NCI-H345 treated with DMSO at 0.1 percent for 48 hours (cell line): ENCODE results near the gene PDCD7.
"Not testable (repeated sequence)": the region's sequence is repeated elsewhere in the genome, so short reads cannot be mapped to it uniquely, and the experiment has no call there.

Experiments used
- DNase-seq: peaks from one replicate; lab custom pipeline; 2025; ENCODE audit not compliant: unreplicated experiment; lab: John Stamatoyannopoulos, UW

Gene PDCD7

DNA sequence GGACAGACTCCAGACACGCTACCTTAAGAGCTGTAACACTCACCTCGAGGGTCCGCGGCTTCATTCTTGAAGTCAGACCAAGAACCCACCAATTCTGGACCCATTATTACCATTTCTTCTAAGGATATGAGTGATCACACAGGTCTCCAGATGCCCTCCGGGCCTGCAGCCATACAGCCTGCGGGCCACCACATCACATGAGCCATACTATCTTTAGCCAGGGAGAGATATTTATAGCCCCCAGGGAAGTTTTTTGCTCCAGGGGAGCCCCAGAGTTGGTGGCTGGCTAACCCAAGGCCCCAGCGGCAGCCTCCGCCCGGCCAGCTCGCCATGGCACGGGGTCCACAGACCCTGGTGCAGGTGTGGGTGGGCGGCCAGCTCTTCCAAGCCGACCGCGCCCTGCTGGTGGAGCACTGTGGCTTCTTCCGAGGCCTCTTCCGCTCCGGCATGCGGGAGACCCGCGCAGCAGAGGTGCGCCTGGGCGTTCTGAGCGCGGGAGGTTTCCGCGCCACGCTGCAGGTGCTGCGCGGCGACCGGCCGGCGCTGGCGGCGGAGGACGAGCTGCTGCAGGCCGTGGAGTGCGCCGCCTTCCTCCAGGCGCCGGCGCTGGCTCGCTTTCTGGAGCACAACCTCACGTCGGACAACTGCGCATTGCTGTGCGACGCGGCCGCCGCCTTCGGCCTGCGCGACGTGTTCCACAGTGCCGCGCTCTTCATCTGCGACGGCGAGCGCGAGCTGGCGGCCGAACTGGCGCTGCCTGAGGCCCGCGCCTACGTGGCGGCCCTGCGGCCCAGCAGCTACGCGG lies 56.9 kb downstream of the PDCD7 start, which contains the start of gene KBTBD13:
KBTBD13 (plus strand) TSS at position 261 of the 805 bp plus-strand sequence; CDS start at position 331, 70 bp downstream.
- DNase-seq: no peak

DNA sequence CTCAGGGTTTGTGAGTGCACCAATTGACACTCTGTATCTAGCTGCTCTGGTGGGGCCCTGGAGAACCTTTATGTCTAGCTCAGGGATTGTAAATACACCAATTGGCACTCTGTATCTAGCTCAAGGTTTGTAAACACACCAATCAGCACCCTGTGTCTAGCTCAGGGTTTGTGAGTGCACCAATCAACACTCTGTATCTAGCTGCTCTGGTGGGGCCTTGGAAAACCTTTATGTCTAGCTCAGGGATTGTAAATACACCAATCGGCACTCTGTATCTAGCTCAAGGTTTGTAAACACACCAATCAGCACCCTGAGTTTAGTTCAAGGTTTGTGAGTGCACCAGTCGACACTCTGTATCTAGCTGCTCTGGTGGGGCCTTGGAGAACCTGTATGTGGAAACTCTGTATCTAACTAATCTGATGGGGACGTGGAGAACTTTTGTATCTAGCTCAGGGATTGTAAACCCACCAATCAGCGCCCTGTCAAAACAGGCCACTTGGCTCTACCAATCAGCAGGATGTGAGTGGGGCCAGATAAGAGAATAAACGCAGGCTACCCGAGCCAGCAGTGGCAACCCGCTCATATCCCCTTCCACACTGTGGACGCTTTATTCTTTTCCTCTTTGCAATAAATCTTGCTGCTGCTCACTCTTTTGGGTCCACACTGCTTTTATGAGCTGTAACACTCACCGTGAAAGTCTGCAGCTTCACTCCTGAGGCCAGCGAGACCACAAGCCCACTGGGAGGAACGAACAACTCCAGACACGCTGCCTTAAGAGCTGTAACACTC lies 57.8 kb downstream of the PDCD7 start:
- not testable (repeated sequence) for DNase-seq

DNA sequence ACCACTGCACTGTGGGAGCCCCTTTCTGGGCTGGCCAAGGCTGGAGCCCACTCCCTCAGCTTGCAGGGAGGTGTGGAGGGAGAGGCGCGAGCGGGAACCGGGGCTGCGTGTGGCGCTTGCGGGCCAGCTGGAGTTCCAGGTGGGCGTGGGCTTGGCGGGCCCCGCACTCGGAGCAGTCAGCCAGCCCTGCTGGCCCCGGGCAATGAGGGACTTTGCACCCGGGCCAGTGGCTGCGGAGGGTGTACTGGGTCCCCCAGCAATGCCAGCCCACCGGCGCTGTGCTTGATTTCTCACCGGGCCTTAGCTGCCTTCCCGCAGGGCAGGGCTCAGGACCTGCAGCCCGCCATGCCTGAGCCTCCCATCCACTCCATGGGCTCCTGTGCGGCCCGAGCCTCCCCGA lies 58.7 kb downstream of the PDCD7 start:
- DNase-seq: not testable (repeated sequence)

DNA sequence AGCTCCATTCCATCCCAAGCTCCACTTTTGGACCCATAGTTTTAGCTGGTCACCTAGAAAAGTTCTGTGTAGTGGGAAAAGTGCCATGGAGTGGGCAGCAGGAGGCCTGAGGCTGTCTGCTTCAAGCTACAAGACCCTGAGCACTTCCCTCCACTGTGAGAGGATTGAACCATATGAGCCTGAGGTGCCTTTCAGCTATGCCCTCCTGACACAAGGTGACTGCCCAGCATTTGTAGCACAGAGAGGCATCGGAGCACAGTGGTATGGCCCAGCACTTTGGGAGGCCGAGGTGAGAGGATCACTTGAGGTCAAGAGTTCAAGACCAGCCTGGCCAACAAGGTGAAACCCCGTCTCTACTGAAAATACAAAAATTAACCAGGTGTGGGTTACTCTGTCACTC lies 61.0 kb downstream of the PDCD7 start:
- no peak for DNase-seq

DNA sequence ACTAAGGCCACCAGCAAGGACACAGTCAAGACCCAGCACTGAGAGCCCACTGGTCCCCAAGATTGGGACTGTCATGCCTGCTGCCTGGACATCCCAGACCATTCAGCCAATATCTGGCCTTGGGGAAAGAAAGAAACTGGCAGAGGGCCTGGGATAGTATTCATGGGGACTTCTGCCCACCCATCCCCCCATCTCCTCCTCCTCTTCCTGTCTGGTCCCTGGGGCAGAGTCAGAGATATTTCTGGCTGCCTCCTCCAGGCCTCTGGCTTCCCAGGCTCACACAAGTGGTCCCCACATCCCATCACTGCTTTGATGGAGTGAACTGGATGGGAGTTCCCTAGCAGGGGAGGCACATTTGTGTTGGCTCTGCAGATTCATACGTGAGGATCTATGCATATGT lies 61.6 kb downstream of the PDCD7 start:
- DNase-seq: no peak

DNA sequence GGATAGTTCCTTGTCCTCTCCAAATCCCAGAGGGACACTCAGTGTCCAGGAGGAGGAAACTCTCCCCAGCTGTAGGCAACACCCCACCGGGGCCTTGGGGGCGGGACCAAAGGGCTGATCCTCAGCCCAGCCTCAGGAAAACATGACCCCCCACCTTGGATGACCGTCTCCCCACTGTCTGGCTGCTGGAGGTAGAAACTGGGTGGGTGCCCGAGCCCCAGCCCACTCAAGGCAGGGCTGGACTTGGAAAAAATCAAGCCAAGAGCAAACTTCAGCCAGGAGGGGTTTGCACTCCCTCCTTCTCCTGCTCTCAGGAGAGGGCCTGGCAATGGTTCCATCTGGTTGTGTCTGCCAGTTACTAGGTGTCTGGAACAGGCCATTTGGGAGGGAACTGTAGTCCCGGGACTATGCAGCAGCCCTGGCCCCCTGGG lies 62.2 kb downstream of the PDCD7 start:
- no peak for DNase-seq

DNA sequence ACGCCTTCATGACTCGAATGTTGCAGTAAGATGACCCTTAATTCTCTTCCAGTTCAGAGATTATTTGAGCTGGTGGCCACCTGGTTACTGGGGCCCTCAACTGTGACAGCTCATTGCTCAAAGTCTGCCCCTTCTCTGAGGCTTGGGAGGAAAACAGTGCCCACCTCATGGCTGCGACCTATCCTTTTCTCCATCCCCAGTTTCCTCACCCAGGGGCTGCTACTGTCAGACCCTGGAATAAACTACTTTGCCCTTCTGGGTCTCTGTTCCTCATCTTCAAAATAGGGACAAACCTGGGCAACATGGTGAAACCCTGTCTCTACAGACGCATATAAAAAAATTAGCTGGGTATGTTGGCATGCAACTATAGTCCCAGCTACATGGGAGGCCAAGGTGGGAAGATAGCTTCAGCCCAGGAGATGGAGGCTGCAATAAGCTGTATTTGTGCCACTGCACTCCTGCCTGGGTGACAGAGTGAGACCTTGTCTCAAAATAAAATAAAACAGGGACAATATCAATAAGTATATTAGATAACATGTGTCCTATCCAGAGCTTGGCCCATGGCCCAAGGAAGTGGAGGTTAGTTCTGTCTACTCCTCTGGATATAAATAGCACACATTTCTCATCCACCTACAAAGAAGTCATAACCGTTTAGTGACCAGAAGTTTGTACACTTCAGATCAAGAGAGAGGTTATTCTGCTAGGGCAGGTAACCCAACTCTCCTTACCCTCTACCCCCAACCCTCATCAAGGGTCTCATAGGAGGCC lies 63.6 kb downstream of the PDCD7 start:
- no peak for DNase-seq

DNA sequence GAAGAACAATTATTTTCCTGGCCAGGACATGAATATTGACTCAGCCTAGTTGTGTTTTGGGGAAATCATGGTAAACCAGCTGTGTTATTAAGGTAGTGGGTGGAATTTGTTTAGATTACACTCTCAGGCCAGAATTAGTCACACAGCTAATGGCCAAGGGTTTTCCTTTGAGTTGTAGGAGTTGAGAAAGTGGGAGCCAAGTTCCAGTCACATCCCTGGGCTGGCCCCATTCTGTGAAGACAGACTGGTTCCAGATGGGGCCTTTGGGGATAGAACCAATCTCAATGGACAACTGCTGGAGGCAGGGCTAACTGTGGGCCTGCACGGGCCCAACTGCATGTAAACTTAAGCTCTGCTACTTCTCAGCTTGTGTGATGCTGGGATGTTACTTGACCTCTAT lies 64.4 kb downstream of the PDCD7 start:
- DNase-seq: no peak

DNA sequence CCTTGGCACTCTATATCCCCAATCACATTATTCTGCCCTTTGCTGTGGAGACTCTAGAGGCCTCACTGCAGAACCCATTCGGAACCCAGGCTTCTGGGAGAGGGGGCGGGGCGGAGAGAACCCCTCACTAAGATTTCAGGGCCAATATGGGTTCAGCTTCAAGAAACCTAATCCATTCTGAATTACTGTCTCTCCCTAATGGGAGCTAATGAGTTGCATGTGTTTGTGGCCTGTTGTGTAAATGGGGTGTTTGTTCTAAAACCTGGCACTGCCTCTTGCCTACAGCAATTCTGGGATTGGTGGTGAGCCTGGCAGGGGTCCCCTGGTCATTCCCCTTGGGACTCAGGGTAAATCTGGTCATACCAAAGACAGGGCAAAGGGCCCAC lies 65.2 kb downstream of the PDCD7 start:
- DNase-seq: no peak

DNA sequence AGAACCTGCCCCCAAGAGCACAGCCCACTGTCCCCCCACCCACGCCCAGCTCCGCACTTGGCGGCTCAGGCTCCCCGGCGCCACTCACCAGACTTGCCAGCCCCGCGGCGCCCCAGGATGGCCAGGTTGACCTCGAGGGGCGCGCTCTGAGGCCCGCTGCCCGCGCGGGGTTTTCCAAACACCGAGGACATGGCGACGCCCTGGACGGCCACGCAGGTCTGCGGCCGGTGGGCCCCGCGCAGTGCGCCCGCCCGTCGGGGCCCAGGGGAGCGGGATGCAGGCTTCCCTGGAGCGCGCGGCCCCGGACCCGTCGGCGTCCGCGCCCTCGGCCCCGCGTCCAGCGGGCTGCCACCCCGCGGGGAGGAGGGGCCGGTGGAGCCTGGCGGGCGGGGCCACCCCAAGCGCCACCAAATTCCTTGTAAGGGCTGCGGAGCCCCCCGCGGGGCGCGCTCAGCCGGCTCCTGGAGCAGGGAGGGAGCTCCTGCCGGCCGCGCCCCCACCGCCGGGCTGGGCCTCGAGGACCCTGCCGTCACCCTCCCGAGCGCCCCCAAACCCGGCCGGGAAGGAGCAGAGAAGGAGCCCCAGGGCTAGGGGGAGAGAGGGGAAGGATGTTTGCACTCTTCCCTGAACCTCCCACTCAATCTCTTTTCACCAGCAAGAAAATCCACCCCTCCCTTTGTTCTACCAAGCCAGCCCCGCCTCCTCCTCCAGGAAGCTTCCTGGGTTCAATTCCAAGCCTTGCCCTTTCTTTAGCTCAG lies 65.8 kb downstream of the PDCD7 start, which contains the start of gene RASL12:
RASL12 (minus strand) TSS at position 347 of the 758 bp plus-strand sequence; CDS start at position 191, 156 bp downstream.
- no peak for DNase-seq
